ENCODE results near the gene SCUBE1.

DNA sequence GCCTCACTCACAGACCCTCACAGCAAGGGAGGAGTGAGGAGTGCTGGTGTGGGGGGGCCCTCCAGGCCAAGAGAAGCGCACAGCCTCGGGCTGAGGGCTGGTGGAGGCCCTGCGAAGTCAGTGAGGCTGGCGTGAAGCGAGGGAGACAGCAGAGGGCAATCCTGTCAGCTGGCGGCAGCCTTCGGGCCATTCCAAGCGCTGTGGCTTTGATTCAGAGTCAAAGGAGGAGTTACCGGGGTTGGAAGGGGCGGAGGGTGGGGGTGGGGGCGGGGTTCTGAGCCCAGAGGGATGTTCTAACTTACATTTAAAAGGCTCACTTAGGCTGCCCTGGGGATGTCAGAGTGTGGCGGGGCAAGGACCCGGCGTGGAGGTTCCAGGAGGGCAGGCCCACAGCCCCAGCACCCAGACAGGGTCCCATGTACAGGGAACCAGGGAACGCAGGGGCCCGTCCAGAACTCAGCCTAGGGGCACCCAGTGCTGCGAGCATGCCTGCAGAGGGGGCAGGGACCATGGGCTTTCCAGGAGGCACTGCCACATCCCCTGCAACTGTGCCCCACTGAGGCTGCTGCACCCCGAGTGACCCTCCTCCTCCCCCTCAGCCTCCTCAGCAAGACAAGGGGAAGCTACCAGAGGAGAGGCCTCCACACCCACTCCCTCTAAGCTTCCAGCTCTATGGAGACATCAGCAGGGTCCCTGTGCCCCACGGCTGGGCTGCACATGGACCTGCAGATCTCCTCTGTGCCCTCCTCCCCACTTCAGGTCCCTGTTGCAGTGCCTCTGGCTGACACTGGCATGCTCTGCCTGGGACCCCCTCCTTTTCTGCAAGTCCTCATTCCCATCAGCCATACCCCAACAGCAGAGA lies 116.6 kb downstream of the SCUBE1 start:
- TF ChIP-seq GATA2 (IDR thresholded peaks at IDR 0.05; ENCODE audit: low read depth, low read length), result no peak
- no peak for TF ChIP-seq GATA3 (IDR thresholded peaks at IDR 0.05; ENCODE audit: low read depth, low read length)
